Rectal smooth muscle tissue (tissue), 1 donor: ENCODE measurements around the gene CSF2RB.

Source experiments
- H3K27ac ChIP-seq: one replicate; pipeline ENCODE4 v1.7.0; 2013; ENCODE audit warnings: low read depth, low read length, inconsistent platforms
- H3K27me3 ChIP-seq: one replicate; pipeline ENCODE4 v1.7.0; 2013; ENCODE audit warnings: low read length; ENCODE audit not compliant: control insufficient read depth, insufficient read depth
- H3K36me3 ChIP-seq: one replicate; pipeline ENCODE4 v1.7.0; 2013; ENCODE audit warnings: low read length; ENCODE audit not compliant: control insufficient read depth, insufficient read depth
- H3K4me1 ChIP-seq: one replicate; pipeline ENCODE4 v1.7.0; 2013; ENCODE audit warnings: low read length; ENCODE audit not compliant: control insufficient read depth, insufficient read depth
- H3K4me3 ChIP-seq: one replicate; pipeline ENCODE4 v1.7.0; 2013; ENCODE audit warnings: low read length
- H3K9ac ChIP-seq: one replicate; pipeline ENCODE4 v1.7.0; 2013; ENCODE audit warnings: low read length

Gene CSF2RB

GRCh38 chr22:36926721-36927435 is 13.4 kb downstream of the CSF2RB start:
- no peak overlapping the region for H3K4me3 ChIP-seq
- no peaks in the 10 kb centered on the region for H3K36me3 ChIP-seq

GRCh38 chr22:36927671-36928070 is 14.2 kb downstream of the CSF2RB start:
- no peak overlapping the region for H3K27ac ChIP-seq
- H3K36me3 ChIP-seq = no peaks in the 10 kb centered on the region
- H3K9ac ChIP-seq = no peak overlapping the region
- H3K4me1 ChIP-seq = no peaks in the 10 kb centered on the region
- H3K27me3 ChIP-seq = peaks cover 3% of the 10 kb centered on the region
- no peak overlapping the region for H3K4me3 ChIP-seq

More at GRCh38 chr22:36926721-36927435, 13.4 kb downstream of the CSF2RB start:
- Histone ChIP-seq H3K9ac (no peak overlapping the region), H3K27me3 (peaks cover 3% of the 10 kb centered on the region), H3K27ac (no peak overlapping the region), H3K4me1 (no peaks in the 10 kb centered on the region)

GRCh38 chr22:36928196-36928595 is 14.8 kb downstream of the CSF2RB start:
- no peak overlapping the region for H3K27ac ChIP-seq
- no peaks in the 10 kb centered on the region for H3K36me3 ChIP-seq
- H3K27me3 ChIP-seq = peaks cover 3% of the 10 kb centered on the region

GRCh38 chr22:36928786-36929535 is 15.5 kb downstream of the CSF2RB start:
- Histone ChIP-seq H3K27me3 (peaks cover 3% of the 10 kb centered on the region), H3K9ac (no peak overlapping the region), H3K4me3 (no peak overlapping the region), H3K36me3 (no peaks in the 10 kb centered on the region), H3K4me1 (no peaks in the 10 kb centered on the region), H3K27ac (no peak overlapping the region)

More at GRCh38 chr22:36928196-36928595, 14.8 kb downstream of the CSF2RB start:
- Histone ChIP-seq H3K4me3 (no peak overlapping the region), H3K9ac (no peak overlapping the region), H3K4me1 (no peaks in the 10 kb centered on the region)

GRCh38 chr22:36929621-36930020 is 16.2 kb downstream of the CSF2RB start:
- Histone ChIP-seq H3K9ac (no peak overlapping the region), H3K4me3 (no peak overlapping the region), H3K27me3 (peaks cover 3% of the 10 kb centered on the region), H3K4me1 (no peaks in the 10 kb centered on the region), H3K27ac (no peak overlapping the region), H3K36me3 (no peaks in the 10 kb centered on the region)

GRCh38 chr22:36930041-36930935 is 16.9 kb downstream of the CSF2RB start:
- Histone ChIP-seq H3K27ac (no peak overlapping the region), H3K4me1 (no peaks in the 10 kb centered on the region), H3K36me3 (peaks cover 4% of the 10 kb centered on the region), H3K27me3 (peaks cover 3% of the 10 kb centered on the region), H3K9ac (no peak overlapping the region), H3K4me3 (no peak overlapping the region)

GRCh38 chr22:36931446-36931845 is 18.0 kb downstream of the CSF2RB start:
- peaks cover 3% of the 10 kb centered on the region for H3K27me3 ChIP-seq
- no peak overlapping the region for H3K27ac ChIP-seq
- peaks cover 4% of the 10 kb centered on the region for H3K36me3 ChIP-seq
- no peak overlapping the region for H3K9ac ChIP-seq
- no peak overlapping the region for H3K4me3 ChIP-seq
- H3K4me1 ChIP-seq = no peaks in the 10 kb centered on the region

GRCh38 chr22:36933629-36934417 is 20.4 kb downstream of the CSF2RB start:
- Histone ChIP-seq H3K27me3 (no peaks in the 10 kb centered on the region), H3K36me3 (peaks cover 4% of the 10 kb centered on the region), H3K27ac (no peak overlapping the region), H3K9ac (no peak overlapping the region), H3K4me1 (no peaks in the 10 kb centered on the region), H3K4me3 (no peak overlapping the region)

GRCh38 chr22:36934418-36935312 is 21.2 kb downstream of the CSF2RB start:
- Histone ChIP-seq H3K36me3 (peaks cover 4% of the 10 kb centered on the region), H3K4me1 (no peaks in the 10 kb centered on the region), H3K27ac (no peak overlapping the region), H3K27me3 (no peaks in the 10 kb centered on the region), H3K9ac (no peak overlapping the region), H3K4me3 (no peak overlapping the region)

GRCh38 chr22:36935313-36935610 is 21.8 kb downstream of the CSF2RB start:
- H3K4me1 ChIP-seq = no peaks in the 10 kb centered on the region
- H3K36me3 ChIP-seq = peaks cover 4% of the 10 kb centered on the region
- no peak overlapping the region for H3K9ac ChIP-seq
- no peak overlapping the region for H3K4me3 ChIP-seq
- no peaks in the 10 kb centered on the region for H3K27me3 ChIP-seq
- H3K27ac ChIP-seq = no peak overlapping the region

GRCh38 chr22:36935694-36936093 is 22.3 kb downstream of the CSF2RB start:
- no peak overlapping the region for H3K4me3 ChIP-seq

More at GRCh38 chr22:36935694-36936093, 22.3 kb downstream of the CSF2RB start:
- Histone ChIP-seq H3K27me3 (no peaks in the 10 kb centered on the region), H3K9ac (no peak overlapping the region), H3K27ac (no peak overlapping the region), H3K4me1 (no peaks in the 10 kb centered on the region), H3K36me3 (peaks cover 4% of the 10 kb centered on the region)
